ENCODE results near the gene SYVN1.
"Not testable (repeated sequence)": the region's sequence is repeated elsewhere in the genome, so short reads cannot be mapped to it uniquely, and the experiment has no call there.

The SYVN1 gene

DNA sequence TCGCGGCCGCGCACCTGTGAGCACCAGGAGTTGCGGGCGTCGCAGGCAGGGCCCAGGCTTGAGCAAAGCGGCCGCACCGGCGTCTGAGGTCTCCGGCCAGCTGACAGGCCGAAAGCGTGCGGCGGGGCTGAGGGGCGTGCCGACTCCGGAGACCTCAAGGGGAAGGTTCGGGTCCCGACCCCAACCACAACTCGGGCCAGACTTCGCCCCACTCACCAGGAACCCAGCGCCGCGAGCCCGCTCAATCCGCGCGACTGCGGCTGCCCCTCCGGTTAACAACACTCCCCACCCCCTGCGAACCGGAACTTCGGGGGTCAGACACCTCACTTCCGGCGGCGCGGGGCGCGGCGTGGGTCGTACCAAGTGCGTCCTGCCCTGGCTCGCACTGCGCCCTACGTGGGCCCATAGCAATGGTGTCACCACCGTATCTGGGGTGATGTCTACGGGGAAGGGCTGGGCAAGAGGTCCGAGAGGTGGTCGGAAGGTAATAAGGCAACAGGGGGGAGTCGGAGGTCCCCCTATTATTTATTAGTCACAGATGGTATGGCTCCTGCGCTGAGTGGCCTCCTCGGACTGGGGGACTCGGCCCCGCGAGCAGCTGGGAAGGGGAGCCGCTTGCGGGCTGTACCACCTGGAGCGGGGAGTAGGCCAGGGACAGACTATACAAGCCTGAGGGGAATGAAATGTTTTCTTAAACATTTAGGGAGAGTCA is at the start of gene SYVN1:
Gene SYVN1 (minus strand): TSS at position 280 of the 712 bp plus-strand sequence. CDS start 918 bp downstream, outside the sequence.
- DNase-seq (ENCODE audit: low spot score) = peak; percentile 93

GRCh38 chr11:65183201-65183891 is 49.0 kb upstream of the SYVN1 start:
- DNase-seq (ENCODE audit: low spot score) = no peak

DNA sequence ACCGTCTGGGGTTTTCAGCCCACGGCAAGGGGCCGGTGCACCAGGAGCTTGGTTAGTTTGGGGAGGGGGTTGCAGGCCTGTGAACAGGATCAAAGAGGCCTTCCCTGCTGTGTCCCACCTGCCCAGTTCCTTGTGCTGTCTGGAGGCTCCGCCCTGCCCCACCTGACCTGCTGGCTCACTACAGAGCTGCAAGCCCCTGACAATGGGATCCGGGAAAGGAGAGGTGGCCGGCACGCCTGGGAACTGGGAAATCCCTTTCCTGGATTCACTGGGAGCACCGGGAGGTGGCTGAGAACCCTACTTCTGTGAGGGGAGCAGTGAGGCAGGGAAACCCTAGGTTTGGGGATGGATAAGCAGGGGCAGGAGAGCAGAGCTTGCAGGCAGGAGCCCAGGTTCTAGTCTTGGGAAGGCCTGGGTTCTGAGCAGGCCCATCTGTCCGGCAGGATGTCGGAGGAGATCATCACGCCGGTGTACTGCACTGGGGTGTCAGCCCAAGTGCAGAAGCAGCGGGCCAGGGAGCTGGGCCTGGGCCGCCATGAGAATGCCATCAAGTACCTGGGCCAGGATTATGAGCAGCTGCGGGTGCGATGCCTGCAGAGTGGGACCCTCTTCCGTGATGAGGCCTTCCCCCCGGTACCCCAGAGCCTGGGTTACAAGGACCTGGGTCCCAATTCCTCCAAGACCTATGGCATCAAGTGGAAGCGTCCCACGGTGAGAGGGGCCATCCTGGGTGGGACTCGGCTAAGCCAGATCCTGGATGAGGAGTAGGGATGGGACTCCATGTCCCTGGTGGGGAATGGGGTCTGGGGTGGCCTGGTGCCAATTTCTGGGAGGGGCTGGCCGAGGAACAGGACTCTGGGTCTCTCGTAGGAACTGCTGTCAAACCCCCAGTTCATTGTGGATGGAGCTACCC is 48.2 kb upstream of the SYVN1 start:
- peak; percentile 46 for DNase-seq (ENCODE audit: low spot score)

- peak; percentile 64 for DNase-seq (ENCODE audit: low spot score)
Measured at GRCh38 chr11:65181569-65182257, 47.4 kb upstream of the SYVN1 start, which contains the start of gene CAPN1. TSS of gene CAPN1 (plus strand) at chr11:65181928. CDS start at chr11:65182702, 774 bp downstream.

DNA sequence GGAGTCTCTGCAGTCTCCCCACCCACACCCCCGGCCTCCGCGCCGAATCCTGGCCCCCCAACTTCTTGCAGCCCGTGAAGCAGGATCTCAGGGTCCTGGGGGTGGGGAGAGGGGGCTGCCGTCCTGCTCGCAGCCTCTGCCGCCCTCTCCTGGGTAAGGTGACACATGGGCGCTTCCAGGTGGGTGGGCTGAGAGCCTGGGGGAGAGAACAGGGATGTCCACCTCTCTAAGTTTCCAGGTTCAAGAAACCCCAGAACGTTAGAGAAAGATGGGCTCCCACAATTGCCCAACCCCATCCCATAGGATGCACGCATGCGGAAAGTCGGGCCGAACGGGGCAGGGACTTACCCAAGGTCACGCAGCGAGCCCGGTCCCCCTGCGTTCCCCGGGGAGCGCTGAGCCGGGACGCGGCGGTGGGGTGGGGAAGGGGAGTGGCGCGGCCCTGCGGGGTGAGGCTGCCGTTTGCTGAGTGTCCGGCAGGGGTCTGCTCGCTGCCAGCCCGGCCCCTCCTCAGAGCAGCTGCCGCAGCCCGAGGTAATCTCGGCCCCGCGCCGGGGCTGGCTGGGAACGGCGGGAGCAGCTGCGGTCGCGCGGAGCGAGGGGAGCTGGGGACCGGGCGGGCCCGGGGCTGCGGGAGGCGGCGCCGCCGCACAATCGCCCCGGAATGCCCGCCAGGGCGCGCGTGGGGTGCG is 46.7 kb upstream of the SYVN1 start:
- DNase-seq (ENCODE audit: low spot score) = peak; percentile 74

- DNase-seq (ENCODE audit: low spot score) = not testable (repeated sequence)
Measured at GRCh38 chr11:65174571-65175010, 40.3 kb upstream of the SYVN1 start.

GRCh38 chr11:65172600-65172999 is 38.3 kb upstream of the SYVN1 start:
- no peak for DNase-seq (ENCODE audit: low spot score)

GRCh38 chr11:65170058-65170534 is 35.8 kb upstream of the SYVN1 start, which contains the start of gene SPDYC:
TSS of gene SPDYC (plus strand) at chr11:65170233. CDS start at chr11:65171358, 1,125 bp downstream.
- DNase-seq (ENCODE audit: low spot score) = no peak

DNA sequence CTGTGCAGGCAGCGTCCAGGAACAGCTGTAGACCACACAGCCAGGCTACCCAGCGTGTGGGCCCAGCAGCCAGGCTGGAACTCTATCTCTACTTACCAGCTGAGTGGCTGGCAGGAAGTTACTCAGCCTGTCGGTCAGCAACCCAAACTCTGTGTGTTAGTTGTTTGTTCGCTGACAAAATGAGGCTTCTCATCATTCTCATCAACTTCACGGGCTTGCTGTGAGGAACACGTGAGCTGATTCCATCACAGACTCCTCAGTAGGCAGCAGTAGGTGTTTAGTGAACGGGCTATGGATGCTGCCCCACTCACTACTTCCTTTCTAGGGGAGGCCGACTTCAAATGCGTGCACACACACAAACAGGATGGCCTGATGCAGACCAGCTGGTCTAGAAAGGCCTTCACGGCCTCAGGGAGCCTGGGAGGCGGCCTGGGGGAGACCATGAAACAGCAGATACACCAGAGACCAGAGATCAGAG is 34.9 kb upstream of the SYVN1 start:
- DNase-seq (ENCODE audit: low spot score) = no peak

DNA sequence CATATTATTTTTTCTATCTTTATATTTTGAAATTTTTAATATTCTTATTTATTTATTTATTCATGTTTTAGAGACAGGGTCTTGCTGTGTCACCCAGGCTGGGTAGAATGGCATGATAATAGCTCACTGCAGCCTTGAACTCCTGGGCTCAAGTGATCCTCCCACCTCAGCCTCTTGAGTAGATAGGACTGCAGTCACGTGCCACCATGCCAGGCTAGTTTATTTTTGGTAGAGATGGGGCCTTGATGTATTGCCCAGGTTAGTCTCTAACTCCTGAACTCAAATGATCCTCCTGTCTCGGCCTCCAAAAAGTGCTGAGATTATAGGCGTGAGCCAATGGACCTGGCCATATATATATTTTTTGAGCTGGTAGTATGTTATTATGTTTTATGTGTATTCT is 33.3 kb upstream of the SYVN1 start:
- DNase-seq (ENCODE audit: low spot score) = no peak

GRCh38 chr11:65166893-65167292 is 32.6 kb upstream of the SYVN1 start:
- no peak for DNase-seq (ENCODE audit: low spot score)

DNA sequence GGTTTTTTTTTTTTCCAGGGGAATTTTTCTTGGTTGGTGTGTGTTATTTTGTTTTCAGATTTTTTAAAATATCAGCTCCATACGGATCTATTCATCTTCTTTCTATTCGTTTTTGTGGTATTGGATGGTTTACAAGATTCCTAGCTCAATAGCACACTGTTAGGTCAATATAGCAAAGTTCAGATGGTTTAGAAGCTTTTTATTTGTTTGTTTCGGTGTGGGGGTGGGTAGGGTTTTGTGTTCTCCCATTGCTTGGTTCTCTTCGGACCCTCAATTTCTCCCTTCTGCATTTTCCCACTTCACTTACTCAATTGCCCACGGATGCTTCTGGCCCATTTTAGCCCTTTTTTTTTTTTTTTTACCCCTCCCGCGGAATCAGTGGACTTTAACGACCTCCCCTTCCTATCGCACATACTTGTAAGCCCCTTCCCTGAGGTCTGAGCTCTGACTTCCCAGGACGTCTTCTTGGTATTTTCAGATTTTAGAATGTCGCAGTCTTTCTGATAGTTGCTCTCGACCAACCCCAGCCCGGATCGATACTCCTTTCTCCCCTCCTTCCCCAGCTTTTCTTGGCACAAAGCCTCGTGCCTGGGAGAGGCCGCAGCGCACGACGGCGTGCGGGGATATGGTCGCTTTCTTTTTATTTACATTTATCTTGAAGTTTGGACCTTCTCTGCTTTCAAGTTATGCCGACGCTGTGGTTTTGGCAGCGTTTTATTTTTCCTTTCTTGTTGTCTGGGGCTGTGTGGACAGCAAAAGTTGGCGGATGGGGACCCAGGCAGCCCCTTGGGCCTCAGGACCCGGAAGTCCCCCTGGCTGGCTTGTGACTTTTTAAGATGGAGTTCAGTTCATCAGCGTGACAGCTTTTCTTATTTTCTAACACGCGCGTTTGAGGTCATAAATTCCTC is 31.3 kb upstream of the SYVN1 start:
- DNase-seq (ENCODE audit: low spot score) = peak; percentile 39

GRCh38 chr11:65163684-65164083 is 29.4 kb upstream of the SYVN1 start:
- DNase-seq (ENCODE audit: low spot score) = peak; percentile 39

DNA sequence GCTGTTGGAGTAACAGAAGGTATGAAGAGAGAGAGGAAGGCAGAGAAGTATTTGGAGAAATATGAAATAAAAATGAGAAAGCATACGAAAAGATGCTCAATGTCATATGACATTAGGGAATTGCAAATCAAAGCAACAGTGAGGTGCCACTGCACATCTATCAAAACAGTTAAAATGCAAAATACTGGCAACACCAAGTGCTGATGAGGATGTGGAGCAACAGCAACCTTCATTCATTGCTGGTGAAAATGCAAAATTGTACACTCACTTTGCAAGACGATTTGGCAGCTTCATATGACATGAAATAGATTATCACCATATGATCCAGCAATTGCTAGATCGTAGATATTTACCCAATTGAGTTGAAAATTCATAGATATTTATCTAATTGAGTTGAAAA is 26.3 kb upstream of the SYVN1 start:
- no peak for DNase-seq (ENCODE audit: low spot score)

DNA sequence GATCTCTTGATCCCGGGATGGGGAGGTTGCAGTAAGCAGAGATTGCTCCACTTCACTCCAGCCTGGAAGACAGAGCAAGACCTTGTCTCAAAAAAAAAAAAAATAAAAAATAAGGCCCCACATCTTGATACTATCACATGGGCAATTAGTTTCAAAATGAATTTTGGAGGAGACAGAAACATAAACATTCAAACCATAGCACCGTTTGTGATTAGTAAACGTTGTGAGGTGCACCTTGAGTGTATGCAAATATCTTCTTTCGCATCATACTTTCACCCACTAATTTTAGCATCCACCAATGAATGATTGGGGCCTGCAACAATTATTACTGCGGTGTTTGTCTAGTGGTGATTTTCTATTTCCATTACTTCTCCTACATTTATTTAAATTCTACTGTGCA is 24.7 kb upstream of the SYVN1 start:
- DNase-seq (ENCODE audit: low spot score) = no peak

- no peak for DNase-seq (ENCODE audit: low spot score)
Measured at GRCh38 chr11:65157336-65157735, 23.0 kb upstream of the SYVN1 start.

GRCh38 chr11:65156926-65157325 is 22.6 kb upstream of the SYVN1 start:
- no peak for DNase-seq (ENCODE audit: low spot score)

DNA sequence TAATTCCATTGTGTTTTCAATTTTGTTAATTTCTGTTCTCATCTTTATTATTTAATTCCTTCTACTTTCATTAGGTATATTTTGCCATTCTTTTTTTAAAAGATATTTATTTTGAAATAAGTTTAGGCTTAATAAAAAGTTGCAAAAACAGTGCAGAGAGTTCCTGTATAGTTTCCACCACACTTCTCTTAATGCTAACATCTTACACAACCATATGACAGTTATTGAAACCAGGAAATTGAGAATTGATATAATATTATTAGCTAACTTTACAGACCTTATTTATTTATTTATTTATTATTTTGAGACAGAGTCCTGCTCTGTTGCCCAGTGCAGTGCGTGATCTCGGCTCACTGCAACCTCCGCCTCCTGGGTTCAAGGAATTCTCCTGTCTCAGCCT is 21.9 kb upstream of the SYVN1 start:
- DNase-seq (ENCODE audit: low spot score) = no peak

GRCh38 chr11:65152122-65152521 is 17.8 kb upstream of the SYVN1 start:
- DNase-seq (ENCODE audit: low spot score) = no peak
